ENCODE results near the gene RAB42.
"Not testable (repeated sequence)": the region's sequence is repeated elsewhere in the genome, so short reads cannot be mapped to it uniquely, and the experiment has no call there.

RAB42 gene, protein sequence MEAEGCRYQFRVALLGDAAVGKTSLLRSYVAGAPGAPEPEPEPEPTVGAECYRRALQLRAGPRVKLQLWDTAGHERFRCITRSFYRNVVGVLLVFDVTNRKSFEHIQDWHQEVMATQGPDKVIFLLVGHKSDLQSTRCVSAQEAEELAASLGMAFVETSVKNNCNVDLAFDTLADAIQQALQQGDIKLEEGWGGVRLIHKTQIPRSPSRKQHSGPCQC

DNA sequence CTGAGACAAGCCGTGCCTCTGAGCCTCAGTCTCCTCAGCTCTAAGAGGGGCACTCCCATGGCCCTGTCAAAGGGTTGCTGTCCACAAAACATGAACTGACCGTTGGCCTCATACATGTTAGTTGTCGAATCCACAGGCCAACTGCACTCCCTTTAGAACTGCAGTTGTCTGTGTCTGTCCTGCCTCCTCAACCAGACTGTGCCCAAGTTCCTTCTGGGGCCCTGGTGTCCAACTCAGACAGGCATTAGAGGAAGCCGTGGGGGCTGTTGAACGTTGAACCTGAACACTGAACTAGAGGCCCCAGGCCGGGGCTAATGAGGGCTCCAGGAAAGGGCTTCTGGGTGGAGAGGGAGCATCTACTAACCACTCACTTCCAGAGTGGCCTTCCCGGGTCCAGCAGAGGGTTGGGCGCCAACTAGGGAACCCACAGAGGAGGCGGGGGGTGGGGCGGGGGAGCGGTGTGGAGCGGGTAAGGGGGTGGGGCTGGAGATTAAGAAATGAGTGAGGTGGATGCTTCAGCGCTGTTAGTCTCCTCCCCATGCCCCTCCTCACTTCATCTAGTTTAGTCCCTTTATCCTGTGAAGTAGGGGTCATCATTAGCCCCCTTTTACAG is at the start of gene RAB42:
RAB42 (plus strand) TSS at position 558 of the 613 bp plus-strand sequence. CDS start 247 bp downstream, outside the sequence.
- no peak for DNase-seq

DNA sequence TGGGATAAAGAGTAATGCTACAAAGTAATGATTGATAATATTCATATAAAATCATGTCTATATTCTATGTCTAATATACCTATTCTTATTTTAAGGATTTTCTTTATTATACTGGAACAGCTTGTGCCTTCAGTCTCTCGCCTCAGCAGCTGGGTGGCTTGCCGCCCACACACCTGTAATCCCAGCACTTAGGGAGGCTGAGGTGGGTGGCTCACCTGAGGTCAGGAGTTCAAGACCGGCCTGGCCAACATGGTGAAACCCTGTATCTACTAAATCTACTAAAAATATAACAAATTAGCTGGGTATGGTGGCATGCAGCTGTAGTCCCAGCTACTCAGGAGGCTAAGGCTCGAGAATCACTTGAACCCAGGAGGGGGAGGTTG is 46.8 kb upstream of the RAB42 start:
- no peak for DNase-seq

DNA sequence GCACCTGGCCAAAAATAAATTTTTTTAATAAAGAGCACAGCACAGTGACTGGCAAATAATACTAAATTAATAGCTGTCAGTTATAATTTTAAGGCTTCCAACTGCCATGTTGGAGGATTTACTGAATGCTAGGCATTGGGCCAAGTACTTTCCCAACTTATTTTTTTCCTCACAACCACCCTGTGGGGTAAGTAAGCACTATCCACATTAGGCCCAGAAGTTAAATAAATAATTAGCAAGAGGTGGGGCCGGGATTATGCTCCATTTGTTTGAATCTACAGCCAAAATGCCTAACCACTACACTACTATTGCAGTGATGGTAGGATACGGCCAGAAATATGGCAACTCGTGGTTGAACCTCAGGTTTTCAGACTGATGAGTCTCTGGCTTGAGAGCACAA is 43.7 kb upstream of the RAB42 start:
- no peak for DNase-seq

DNA sequence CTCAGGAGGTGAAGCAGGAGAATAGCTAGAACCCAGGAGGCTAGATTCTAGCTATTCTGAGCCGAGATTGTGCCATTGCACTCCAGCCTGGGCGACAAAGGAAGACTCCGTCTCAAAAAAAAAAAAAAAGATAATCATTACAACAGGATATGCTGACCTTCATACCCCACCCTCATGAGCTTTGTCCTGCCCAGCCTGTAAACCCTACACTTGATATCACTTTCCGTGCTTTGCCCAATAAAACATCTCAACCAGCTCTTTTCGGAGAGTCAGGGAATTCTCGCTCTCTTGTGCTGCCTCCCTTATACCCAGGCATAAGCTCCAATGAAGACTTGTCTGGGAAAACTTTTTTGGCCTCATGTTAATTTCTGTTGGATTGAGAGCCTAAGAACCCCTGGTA is 40.7 kb upstream of the RAB42 start:
- no peak for DNase-seq

DNA sequence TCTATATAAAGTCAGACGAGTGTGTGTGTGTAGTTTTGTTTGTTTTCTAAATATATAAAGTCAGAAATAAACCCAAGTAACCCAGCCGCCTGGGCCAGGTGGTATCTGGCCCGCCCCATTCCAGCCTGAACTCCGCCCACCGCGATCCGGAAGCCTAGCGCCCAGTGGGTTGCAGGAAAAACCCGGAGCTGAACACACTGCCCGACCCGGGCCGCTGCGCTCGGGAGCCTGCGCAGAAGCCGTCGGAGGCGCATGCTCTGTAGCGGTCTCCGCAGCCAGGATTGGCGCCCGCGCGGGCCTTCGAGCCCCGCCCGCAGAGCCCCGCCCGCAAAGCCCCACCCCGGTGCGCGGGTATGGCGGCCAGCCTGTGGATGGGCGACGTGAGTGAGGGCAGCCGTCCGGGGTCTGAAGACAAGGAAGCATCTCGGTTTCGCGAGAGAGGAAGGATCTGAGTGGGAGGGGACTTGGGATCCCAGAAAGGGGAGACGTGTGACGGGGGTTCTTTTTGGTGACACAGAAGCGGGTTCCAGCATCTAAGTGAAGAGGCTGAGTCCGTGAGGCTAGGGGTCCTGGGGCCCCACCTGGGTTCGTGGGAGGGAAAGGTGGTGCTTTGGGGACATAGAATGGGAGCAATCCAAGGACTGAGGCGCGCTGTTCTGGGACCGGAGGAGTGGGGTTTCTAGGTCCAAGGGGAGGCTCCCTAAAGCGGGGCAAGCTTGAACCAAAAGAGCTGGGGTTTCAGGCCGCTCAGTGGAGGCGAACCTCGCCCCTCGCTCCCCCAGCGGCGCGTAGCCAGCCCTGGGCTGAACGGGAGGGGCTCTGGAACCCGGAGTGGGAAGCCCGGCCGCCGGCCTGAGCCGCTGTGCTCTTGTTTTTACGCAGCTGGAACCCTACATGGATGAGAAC is 39.1 kb upstream of the RAB42 start, which contains the start of gene TRNAU1AP:
TRNAU1AP (plus strand) TSS at position 328 of the 906 bp plus-strand sequence; CDS start at position 354, 26 bp downstream.
- peak; percentile 91 to 96 for DNase-seq

DNA sequence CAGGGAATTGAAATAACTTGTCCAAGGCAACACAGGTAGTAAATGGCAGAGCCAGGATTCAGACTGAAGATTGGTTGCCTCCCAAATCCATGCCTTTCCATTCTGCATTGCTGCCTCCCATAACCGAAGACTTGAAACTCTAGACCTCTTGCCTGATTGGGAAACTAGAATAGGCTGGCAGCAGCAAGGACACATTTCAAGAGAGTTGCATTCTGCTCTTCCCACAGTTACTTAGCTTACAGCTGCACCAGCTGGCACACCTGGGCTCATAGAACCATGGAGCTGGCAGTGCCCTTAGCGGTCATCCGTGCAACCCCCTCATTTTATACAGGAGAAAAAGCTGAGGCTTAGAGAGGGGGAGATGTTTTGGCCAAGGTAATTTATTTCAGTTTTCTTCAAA is 31.2 kb upstream of the RAB42 start:
- no peak for DNase-seq

DNA sequence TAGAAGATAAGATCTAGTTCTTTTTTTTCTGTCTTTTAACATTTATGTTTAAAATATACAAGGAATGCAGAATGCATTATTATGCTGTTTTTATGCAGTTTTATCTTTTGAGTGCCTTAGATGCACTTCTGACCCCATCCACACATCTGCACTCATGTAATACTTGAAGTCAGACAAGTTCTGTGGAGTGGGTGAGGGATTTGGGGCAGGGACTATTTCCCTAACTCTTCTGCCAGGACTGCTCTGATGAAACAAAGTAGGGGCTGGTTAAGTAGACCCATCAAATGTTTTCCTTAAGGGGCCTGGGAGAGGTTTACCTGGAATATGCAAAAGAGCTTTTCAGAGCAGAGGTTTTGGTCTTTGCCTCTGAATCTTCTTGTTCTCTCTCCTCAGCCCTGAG is 27.8 kb upstream of the RAB42 start:
- DNase-seq, result no peak

DNA sequence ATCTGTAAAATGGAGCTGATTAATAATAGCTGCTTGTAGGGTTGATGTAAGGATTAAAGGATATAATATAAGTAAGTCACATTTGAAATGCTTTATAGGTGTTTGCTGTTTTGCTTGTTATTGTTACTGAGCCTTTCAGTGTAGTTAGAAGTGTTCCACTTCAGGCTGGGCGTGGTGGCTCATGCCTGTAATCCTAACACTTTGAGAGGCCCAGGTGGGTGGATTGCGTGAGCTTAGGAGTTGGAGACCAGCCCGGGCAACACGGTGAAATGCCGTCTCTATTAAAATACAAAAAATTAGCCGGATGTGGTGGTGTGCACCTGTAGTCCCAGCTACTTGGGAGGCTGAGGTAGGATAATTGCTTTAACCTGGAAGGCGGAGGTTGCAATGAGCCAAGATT is 27.0 kb upstream of the RAB42 start:
- no peak for DNase-seq

DNA sequence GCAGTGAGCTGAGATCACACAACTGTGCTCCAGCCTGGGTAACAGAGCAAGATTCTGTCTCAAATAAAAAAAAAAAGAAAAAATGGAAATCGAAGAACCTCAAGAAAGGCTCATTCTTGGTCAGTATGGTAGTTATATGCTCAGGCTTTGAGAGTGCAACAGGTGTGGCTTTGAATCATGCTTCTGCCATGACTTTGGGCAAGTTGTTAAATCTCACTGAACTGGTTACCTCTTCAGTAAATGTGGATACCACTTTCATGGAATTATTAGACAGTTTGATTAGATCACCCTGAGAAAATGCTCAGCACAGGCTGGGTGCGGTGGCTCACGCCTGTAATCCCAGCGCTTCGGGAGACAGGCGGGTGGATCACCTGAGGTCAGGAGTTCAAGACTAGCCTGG is 26.3 kb upstream of the RAB42 start:
- DNase-seq, result no peak

DNA sequence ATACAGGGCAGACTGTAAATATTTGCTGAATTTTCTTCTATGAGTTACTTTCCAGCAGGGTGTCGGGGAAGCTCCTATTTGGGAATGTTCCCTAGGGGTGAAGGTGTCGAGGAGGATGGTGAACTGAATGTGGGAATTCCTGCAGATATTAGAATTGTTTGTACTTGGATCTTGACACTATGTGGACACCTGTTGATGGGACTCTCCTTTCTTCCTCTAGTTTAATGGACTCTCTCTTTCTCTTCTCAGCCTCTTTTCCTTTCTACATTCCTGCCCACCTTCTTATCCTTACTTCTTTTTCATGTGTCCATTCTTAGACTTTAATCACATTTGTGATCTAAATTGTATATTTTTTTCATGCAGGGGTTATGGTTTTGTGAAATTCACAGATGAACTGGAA is 25.1 kb upstream of the RAB42 start:
- DNase-seq, result no peak

DNA sequence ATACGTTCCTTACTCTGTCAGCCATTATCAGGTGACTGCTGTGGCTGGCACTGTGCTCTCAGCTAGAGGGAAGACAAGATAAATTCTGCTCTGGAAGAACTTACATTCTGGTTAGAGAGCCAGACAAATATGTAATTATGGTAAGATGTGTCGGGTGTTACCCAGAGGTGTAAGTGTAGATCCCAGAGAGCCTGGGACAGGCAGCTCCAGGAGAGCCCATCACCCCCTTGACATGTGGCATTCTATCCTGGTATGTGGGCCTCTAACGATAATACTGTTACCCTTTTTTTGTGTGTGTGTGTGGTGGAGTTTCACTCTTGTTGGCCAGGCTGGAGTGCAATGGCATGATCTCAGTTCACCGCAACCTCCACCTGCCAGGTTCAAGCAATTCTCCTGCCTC is 20.2 kb upstream of the RAB42 start:
- no peak for DNase-seq

DNA sequence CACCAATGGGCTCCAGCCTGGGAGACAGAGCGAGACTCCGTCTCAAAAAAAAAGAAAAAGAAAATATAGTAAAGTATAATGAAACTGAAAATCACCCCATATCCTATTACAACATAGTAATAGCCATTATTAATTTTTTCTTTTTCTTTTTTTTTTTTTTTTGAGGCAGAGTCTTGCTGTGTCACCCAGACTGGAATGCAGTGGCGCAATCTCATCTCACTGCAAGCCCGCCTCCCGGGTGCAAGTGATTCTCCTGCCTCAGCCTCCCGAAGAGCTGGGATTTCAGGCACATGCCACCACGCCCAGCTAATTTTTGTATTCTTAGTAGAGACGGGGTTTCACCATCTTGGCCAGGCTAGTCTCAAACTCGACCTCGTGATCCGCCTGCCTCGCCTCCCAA is 19.2 kb upstream of the RAB42 start:
- not testable (repeated sequence) for DNase-seq

DNA sequence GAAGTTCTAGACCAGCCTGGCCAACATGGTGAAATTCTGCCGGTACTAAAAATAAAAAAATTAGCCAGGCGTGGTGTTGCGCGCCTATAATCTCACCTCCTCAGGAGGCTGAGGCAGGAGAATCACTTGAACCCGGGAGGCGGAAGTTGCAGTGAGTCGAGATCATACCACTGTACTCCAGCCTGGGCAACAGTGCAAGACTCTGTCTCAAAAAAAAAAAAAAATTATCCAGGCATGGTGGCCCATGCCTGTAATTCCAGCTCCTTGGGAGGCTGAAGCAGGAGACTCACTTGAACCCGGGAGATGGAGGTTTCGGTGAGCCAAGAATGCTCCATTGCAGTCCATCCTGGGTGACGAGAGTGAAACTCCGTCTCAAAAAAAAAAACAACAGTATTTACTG is 18.5 kb upstream of the RAB42 start:
- DNase-seq, result no peak

DNA sequence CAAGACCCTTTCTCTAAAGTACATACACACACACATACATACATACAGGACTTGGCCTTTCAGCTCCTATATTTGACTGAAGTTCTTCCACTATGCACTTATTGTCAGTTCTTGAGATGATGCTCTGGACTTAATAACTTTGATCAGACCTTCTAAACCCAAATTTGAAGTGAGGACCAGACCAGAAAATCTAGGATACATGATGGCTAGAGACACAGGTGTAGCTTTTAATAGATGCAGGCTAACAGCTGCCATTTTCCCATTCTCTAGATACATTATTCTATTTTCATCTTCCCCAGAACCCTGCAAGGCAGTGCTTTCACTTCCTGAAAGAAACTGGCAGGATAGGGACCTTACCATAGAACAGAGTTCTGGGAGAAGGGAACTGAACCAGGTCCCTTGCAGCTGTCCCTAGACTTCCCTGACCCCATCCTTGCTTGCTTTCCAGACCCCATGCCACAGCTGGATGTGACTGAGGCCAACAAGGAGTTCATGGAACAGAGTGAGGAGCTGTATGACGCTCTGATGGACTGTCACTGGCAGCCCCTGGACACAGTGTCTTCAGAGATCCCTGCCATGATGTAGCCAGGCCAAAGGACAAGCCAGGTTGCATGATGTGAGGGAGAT is 14.9 kb upstream of the RAB42 start:
- DNase-seq, result no peak

DNA sequence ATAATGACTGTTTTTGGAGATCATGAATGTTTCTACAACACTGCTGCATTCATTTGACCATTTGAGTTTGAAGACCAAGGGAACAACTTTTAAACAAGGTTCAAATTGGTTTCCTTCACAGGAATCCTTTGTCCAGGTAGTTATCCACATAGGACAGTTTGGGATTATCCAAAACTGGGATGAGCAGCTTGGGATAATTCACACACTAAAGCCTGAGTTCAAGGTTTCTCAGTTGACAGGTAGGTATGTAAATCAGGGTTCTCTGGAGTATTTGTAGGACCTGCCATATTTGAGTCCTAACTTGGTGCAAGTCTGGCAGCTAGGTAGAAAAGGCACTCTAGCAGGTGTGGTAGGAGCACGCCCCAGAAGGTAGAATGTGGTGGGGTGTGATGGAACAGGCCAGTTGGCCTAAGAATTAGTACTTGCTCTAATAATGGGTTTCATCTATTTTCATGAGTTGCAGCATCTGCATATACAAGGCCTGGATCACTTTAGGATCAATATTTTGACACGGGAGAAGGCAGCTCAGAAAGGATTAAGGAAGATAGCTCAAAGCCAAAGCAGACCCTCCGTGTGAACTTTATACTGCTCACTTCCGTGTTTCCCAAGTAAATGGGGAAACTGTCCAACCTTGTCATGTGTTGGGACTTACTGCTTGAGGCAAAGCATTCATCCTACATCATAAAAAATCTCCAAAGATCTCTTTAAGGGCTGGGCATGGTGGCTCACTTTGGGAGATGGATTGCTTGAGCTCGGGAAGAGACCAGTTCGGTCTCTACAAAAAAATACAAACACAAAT is 14.1 kb upstream of the RAB42 start:
- no peak for DNase-seq

DNA sequence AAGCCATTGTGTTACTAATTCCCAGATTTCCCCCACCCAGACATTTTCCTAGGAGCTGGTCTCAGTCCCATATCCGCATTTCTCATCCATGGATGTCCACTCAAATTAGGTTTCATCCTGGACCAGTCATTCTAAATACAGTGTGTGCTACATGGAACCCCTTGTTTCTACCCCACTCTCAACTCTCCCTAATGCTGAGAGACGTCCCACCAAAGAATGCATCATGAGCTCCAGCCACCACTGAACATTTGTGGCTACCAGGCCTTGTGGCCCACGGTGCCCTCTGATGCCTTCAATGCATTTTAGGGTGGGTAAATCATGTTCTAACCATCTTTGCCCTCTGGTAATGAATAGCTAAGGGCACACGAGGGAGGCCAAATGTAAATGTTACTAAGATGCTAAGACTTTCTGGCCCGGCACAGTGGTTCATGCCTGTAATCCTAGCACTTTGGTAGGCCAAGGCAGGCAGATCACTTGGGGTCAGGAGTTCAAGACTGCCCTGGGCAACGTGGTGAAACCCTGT is 13.3 kb upstream of the RAB42 start:
- no peak for DNase-seq

DNA sequence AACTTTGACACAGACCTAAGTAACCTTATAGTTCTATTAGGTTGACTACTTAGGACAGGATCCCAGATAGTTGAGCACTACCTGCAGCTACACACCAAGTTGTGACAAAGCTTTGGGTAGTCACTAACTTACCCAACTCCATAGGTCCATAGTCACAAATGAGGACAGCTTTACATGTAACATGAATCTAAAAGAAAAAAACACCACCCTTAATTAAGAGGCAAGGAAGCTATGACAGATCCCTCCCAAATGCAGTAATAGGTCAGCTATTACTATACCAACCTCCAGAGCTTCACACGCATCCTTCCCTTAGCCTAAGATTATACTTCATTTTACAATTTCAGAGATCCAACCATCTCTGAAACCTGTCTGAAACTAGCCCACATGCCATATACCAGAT is 12.7 kb upstream of the RAB42 start:
- no peak for DNase-seq

DNA sequence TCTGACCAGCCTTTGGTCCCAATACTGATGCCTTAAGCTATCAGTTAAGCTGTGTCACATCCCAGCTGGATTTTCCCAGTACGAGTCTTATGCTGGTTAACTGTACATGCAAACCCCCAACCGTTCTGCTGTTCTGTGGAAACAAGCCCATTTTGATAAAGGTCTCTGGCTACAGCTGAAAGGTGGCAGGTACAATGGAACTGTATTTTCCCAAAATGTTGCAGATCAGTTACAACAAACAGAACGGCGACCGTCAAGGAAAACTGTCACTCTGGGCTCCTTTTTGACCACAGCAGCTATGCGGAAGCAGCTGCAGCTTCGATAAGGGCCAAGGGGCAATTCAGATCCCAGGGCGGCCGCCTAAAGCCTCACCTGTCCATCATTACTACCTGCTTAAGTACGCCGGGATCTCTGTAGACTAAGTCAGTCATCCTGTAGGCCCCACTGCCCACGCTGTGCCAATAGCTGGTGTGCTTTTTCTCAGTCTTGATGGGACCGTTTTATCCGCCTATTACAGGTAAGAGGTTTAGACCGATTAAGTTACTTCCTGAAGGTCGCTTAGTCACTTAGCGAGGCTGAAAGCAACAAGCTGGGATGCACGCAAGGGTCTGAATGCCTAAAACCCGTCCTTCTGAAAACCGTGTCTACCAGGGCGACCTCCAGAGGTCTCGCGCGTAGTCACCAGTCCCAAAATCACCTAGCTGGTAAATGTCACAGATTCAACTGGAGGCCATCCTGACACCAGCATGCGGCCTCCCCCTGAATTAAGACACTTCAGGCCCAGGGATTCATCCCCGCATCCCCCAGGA is 11.1 kb upstream of the RAB42 start:
- peak in 1 of 2 experiments; percentile 53 for DNase-seq

DNA sequence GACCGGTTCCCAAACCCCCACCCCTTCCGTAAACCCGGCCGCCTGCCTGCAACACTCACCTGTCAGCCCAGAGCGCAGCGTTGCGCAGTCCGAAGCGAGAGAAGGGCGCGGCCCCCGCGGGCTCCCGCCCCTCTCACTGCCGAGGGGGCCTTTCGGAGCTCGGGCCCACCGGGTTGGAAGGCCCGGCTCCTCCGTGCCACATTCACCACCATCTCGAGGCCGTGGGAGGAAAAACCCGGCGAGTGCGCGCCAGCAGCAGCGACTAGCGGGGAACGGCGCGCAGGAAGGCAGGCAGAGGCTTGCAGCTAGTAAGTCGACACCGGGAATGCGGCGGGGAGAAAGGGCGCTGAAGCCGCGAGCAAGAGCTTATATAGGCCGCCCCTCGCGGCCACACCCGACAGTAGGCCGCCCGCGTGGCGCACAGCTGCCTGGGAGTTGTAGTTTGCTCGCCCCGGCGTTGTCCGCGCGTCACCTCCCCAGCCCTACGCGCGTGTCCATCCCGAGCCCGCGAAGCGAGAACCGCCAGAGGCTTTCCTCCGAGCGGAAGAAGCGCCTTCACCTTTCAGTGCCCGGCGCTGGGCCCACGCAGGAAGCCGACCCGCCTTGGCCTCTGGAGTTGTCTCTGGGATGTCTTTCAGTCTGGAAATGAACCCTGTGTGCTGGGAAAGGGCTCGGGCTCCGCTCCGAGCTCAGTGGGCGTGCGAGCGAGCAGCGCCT is 10.4 kb upstream of the RAB42 start:
- peak; percentile 90 to 97 for DNase-seq

DNA sequence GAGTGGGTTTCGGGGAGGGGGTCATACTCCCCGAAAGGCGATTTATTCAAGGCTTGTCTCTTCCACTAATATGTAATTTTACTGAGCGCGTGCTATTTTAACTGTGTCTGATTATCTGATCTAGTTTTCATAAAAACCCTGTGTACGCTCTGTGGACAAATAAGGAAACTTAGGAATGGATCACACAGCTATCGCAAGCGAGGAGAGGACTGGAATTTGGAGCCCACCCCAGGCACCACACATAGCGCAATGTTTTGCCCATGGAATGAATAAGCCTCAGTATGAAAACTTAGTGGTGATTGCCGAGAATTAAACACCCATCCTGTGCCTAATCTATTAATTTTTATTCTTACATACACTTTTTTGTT is 9.8 kb upstream of the RAB42 start:
- DNase-seq, result no peak

Data from NCI-H1930 (cell line).